ENCODE results near the gene TMEM127. TPM values are rescaled to one million over a fixed set of nuclear protein-coding genes. Genes with fewer than 3 reads are reported as not detected.

TMEM127 gene
- total RNA-seq, 3 donors from 2014 or later (not counting 1 experiment from before 2014, with no cell fraction given) = 49.8 to 59.3 (median 54.5) TPM

DNA sequence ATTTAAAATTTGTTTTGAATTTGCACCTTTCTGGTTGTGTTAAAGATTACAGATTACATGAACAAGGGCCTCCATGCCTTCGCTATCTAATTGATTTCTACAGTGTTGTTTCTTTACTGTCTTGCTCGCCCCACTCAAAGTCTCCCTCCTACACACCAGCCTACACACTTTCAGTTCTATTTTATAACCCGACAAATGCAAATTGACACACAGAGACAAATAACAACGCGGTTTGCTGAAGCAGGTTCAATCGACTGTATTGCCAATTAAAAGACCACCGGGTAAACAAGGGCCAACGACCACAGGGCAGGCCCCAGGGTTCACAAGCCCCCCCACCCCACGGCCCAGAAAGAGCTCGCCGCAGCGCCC is 58.0 kb downstream of the TMEM127 start:
- no peak for TF ChIP-seq CTCF (IDR thresholded peaks at IDR 0.05)
- WGBS (ENCODE audit: insufficient coverage) = 2% methylated on average over 12 of the region's 12 CpGs
- H3K27me3 ChIP-seq (ENCODE audit: control insufficient read depth, insufficient read depth, low read length) = no peaks in the 10 kb centered on the region
- Mint-ChIP-seq H3K9me3 (no peaks in the 10 kb centered on the region), H3K36me3 (no peaks in the 10 kb centered on the region), H3K27me3 (ENCODE audit: low read depth in 2 of 2) (no peaks in the 10 kb centered on the region), H3K27ac (peak overlapping the region; percentile 88 to 97), H3K4me1 (peaks cover 50 to 52% of the 10 kb centered on the region in 2 donors), H3K4me3 (peak overlapping the region; percentile 95)
- ATAC-seq (peak in 2 of 3 donors; percentile 0 to 2), DNase-seq (peak in 1 of 2 donors; percentile 58)
- H3K4me3 ChIP-seq (ENCODE audit: low read length) = peak overlapping the region; percentile 91
- H3K36me3 ChIP-seq (ENCODE audit: control insufficient read depth, insufficient read depth, low read length) = no peaks in the 10 kb centered on the region
- peak overlapping the region; percentile 68 for H3K27ac ChIP-seq (ENCODE audit: low read length)
- peaks cover 31% of the 10 kb centered on the region for H3K4me1 ChIP-seq (ENCODE audit: control insufficient read depth, insufficient read depth, low read length)
- H3K9me3 ChIP-seq (ENCODE audit: control insufficient read depth, insufficient read depth, low read length) = no peaks in the 10 kb centered on the region
- intact Hi-C loops (cut with micrococcal nuclease) = loop anchor here (1.0 to 2.0 kb wide), 2 partner anchors 59 to 62 kb away; partner anchors contain the start of genes CIAO1 and DUSP2

GRCh38 chr2:96207073-96207773 is 58.6 kb downstream of the TMEM127 start:
- H3K36me3 ChIP-seq (ENCODE audit: control insufficient read depth, insufficient read depth, low read length) = no peaks in the 10 kb centered on the region
- ATAC-seq (no peak), DNase-seq (peak in 1 of 2 donors; percentile 53)
- H3K36me3 Mint-ChIP-seq = no peaks in the 10 kb centered on the region
- H3K9me3 ChIP-seq (ENCODE audit: control insufficient read depth, insufficient read depth, low read length) = no peaks in the 10 kb centered on the region
- peak overlapping the region; percentile 88 to 97 for H3K27ac Mint-ChIP-seq
- peaks cover 31% of the 10 kb centered on the region for H3K4me1 ChIP-seq (ENCODE audit: control insufficient read depth, insufficient read depth, low read length)
- peak overlapping the region; percentile 95 for H3K4me3 Mint-ChIP-seq
- intact Hi-C loops (cut with micrococcal nuclease) = no loop called here
- no peak for TF ChIP-seq CTCF (IDR thresholded peaks at IDR 0.05)
- WGBS (ENCODE audit: insufficient coverage) = 32% methylated on average over 11 of the region's 11 CpGs
- peak overlapping the region; percentile 91 for H3K4me3 ChIP-seq (ENCODE audit: low read length)
- peaks cover 55% of the 10 kb centered on the region in 2 donors for H3K4me1 Mint-ChIP-seq
- no peaks in the 10 kb centered on the region for H3K27me3 ChIP-seq (ENCODE audit: control insufficient read depth, insufficient read depth, low read length)
- peak overlapping the region; percentile 68 for H3K27ac ChIP-seq (ENCODE audit: low read length)
- no peaks in the 10 kb centered on the region for H3K9me3 Mint-ChIP-seq
- H3K27me3 Mint-ChIP-seq (ENCODE audit: low read depth in 2 of 2) = no peaks in the 10 kb centered on the region

- H3K27ac ChIP-seq (ENCODE audit: low read length) = no peak overlapping the region
- intact Hi-C loops (cut with micrococcal nuclease) = no loop called here
Measured at GRCh38 chr2:96205888-96206287, 59.9 kb downstream of the TMEM127 start.

More at GRCh38 chr2:96205888-96206287, 59.9 kb downstream of the TMEM127 start:
- Histone ChIP-seq H3K4me3 (ENCODE audit: low read length) (no peak overlapping the region), H3K36me3 (ENCODE audit: control insufficient read depth, insufficient read depth, low read length) (no peaks in the 10 kb centered on the region), H3K4me1 (ENCODE audit: control insufficient read depth, insufficient read depth, low read length) (peaks cover 42% of the 10 kb centered on the region), H3K9me3 (ENCODE audit: control insufficient read depth, insufficient read depth, low read length) (no peaks in the 10 kb centered on the region), H3K27me3 (ENCODE audit: control insufficient read depth, insufficient read depth, low read length) (no peaks in the 10 kb centered on the region)
- ATAC-seq (no peak), DNase-seq (no peak)
- Mint-ChIP-seq H3K4me3 (peak overlapping the region; percentile 81), H3K27ac (peak overlapping the region; percentile 58 to 88), H3K9me3 (no peaks in the 10 kb centered on the region), H3K36me3 (no peaks in the 10 kb centered on the region), H3K27me3 (ENCODE audit: low read depth in 2 of 2) (no peaks in the 10 kb centered on the region), H3K4me1 (peaks cover 60 to 61% of the 10 kb centered on the region in 2 donors)
- TF ChIP-seq CTCF (IDR thresholded peaks at IDR 0.05) = no peak
